Tibial artery (tissue), 4 donors: ENCODE data around the gene ATP9B.

ENCODE experiments used
- DNase-seq, 2 donors: peaks; one replicate each; pipeline ENCODE4 v3.0.0-alpha.2; 2019
- H3K27ac ChIP-seq, 2 donors: fragments of 200-600 bp; sonication (generic) in 1 of 2; 1 replicate in 1 of 2; 2 replicates in 1 of 2; pipeline ENCODE4 v1.5.1; 2018 to 2019; ENCODE audit warnings: mild to moderate bottlenecking in 1 of 2
- H3K27me3 ChIP-seq, 2 donors: fragments of 200-600 bp; sonication (generic) in 1 of 2; one replicate each; pipeline versions ENCODE4 v1.5.1 to v1.6.0; 2016 to 2019
- H3K36me3 ChIP-seq, 3 donors: fragments of 200-600 bp; sonication (generic) in 2 of 3; one replicate each; pipeline ENCODE4 v1.5.1; 2016 to 2019; ENCODE audit warnings: mild to moderate bottlenecking in 2 of 3
- H3K4me1 ChIP-seq, 4 donors: fragments of 200-600 bp; sonication (generic) in 2 of 4; 1 replicate in 3 of 4; 2 replicates in 1 of 4; pipeline ENCODE4 v1.5.1; 2016 to 2019
- H3K4me3 ChIP-seq, 2 donors: fragments of 200-600 bp; sonication (generic) in 1 of 2; 1 replicate in 1 of 2; 2 replicates in 1 of 2; pipeline ENCODE4 v1.5.1; 2018 to 2019; ENCODE audit warnings: mild to moderate bottlenecking in 2 of 2
- H3K9me3 ChIP-seq, 3 donors: fragments of 200-600 bp; sonication (generic) in 1 of 3; one replicate each; pipeline ENCODE4 v1.5.1; 2016 to 2019
- intact Hi-C: fragments of 100-400 bp; cut with DNase I; formaldehyde crosslinking; loops from one replicate; pipeline ENCODE4 v1.15.0; 2023; ENCODE audit warnings: low total_unique reads
- TF ChIP-seq, protein P1 (sequence below), 2 experiments: fragments of 200-600 bp in 1 of 2; fragments of 450-650 bp in 1 of 2; IDR thresholded peaks; one replicate each; pipeline ENCODE4 v1.5.1; 2017 to 2019; ENCODE audit warnings: antibody characterized with exemption in 2 of 2, mild to moderate bottlenecking in 1 of 2, moderate library complexity in 1 of 2

The ATP9B gene

GRCh38 chr18:79068937-79069716, at the start of gene ATP9B:
Gene ATP9B, plus strand, starts transcription at chr18:79069394. Its CDS starts 17 bp downstream, at chr18:79069411.
- intact Hi-C loops: loop anchor here (10.0 kb wide), 1 partner anchor 526 kb away; no protein-coding TSS in a partner anchor
- TF ChIP-seq, protein P1, sequence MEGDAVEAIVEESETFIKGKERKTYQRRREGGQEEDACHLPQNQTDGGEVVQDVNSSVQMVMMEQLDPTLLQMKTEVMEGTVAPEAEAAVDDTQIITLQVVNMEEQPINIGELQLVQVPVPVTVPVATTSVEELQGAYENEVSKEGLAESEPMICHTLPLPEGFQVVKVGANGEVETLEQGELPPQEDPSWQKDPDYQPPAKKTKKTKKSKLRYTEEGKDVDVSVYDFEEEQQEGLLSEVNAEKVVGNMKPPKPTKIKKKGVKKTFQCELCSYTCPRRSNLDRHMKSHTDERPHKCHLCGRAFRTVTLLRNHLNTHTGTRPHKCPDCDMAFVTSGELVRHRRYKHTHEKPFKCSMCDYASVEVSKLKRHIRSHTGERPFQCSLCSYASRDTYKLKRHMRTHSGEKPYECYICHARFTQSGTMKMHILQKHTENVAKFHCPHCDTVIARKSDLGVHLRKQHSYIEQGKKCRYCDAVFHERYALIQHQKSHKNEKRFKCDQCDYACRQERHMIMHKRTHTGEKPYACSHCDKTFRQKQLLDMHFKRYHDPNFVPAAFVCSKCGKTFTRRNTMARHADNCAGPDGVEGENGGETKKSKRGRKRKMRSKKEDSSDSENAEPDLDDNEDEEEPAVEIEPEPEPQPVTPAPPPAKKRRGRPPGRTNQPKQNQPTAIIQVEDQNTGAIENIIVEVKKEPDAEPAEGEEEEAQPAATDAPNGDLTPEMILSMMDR (IDR thresholded peaks at IDR 0.05): no peak

GRCh38 chr18:79019881-79020280, 49.3 kb upstream of the ATP9B start:
- H3K27ac ChIP-seq: no peak overlapping the region
- TF ChIP-seq, protein P1 (IDR thresholded peaks at IDR 0.05): no peak
- no peaks in the 10 kb centered on the region for H3K4me1 ChIP-seq
- DNase-seq: no peak
- intact Hi-C loops: no loop called here
- H3K36me3 ChIP-seq: no peaks in the 10 kb centered on the region
- H3K9me3 ChIP-seq: peaks cover 0 to 6% (median 5%) of the 10 kb centered on the region in 3 donors
- peaks cover 0 to 21% of the 10 kb centered on the region in 2 donors for H3K27me3 ChIP-seq
- no peak overlapping the region for H3K4me3 ChIP-seq

More at GRCh38 chr18:79068937-79069716, at the start of gene ATP9B:
- H3K27me3 ChIP-seq: no peaks in the 10 kb centered on the region
- peak within 1 kb of the TSS; percentile 98 for H3K27ac ChIP-seq
- DNase-seq: peak; percentile 95 to 99
- H3K4me3 ChIP-seq: peak within 1 kb of the TSS; percentile 99 to 100
- H3K4me1 ChIP-seq: peaks cover 0 to 14% (median 11%) of the 10 kb centered on the region in 4 donors
- no peaks in the 10 kb centered on the region for H3K9me3 ChIP-seq
- H3K36me3 ChIP-seq: no peaks in the 10 kb centered on the region

DNA sequence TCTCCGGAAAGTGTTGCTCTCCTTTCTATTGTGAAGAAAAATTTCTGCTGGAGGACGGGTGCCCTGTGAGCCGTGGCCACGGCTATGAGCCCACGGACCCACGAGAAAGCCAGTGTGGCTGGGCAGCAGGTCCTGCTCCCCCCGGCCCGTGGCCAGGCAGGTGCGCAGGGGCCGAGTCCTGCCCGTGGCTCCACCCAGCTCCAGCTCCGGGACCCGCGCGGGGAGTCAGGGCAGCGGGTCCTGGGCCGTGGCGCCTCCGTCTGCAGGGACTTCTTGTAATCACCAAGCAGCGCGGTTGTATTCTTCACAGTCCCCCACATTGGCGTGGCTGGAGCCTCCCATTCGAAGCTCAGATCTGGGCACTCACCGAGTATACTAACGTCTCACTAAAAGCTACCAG, 46.6 kb upstream of the ATP9B start:
- intact Hi-C loops: no loop called here
- no peak overlapping the region for H3K27ac ChIP-seq
- H3K4me3 ChIP-seq: no peak overlapping the region
- H3K36me3 ChIP-seq: no peaks in the 10 kb centered on the region
- DNase-seq: no peak
- TF ChIP-seq, protein P1 (IDR thresholded peaks at IDR 0.05): no peak
- H3K9me3 ChIP-seq: peaks cover 4 to 18% (median 8%) of the 10 kb centered on the region in 3 donors
- H3K27me3 ChIP-seq: peaks cover 0 to 21% of the 10 kb centered on the region in 2 donors
- no peaks in the 10 kb centered on the region for H3K4me1 ChIP-seq

GRCh38 chr18:79026491-79026890, 42.7 kb upstream of the ATP9B start:
- H3K9me3 ChIP-seq: peaks cover 4 to 32% (median 19%) of the 10 kb centered on the region in 3 donors
- H3K4me3 ChIP-seq: no peak overlapping the region
- no peaks in the 10 kb centered on the region for H3K36me3 ChIP-seq
- H3K27me3 ChIP-seq: peaks cover 0 to under 1% of the 10 kb centered on the region in 2 donors
- no peaks in the 10 kb centered on the region for H3K4me1 ChIP-seq
- no peak overlapping the region for H3K27ac ChIP-seq
- no peak for DNase-seq
- intact Hi-C loops: no loop called here
- TF ChIP-seq, protein P1 (IDR thresholded peaks at IDR 0.05): no peak

DNA sequence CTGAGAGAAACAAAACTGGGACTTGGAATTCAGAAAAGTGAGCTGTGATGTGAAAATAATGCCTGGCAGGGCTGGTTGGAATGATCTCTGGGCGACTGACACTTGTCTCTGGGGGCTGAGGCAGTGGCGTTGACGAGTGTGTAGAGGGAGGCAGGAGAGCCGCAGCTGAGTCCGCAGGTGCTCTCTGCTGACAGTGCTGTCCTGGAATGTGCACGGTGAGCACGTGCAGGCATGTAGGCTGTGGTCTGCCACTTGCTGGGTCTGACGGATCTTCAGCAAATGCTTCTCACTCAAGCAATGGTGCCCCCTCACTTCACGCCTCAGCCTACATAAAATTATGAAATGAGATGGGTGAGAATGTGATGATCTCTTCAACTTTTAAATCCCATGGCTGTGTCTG, 38.5 kb upstream of the ATP9B start:
- H3K4me1 ChIP-seq: no peaks in the 10 kb centered on the region
- no peak for DNase-seq
- TF ChIP-seq, protein P1 (IDR thresholded peaks at IDR 0.05): no peak
- H3K27ac ChIP-seq: no peak overlapping the region
- no peaks in the 10 kb centered on the region for H3K36me3 ChIP-seq
- H3K27me3 ChIP-seq: no peaks in the 10 kb centered on the region
- intact Hi-C loops: no loop called here
- no peak overlapping the region for H3K4me3 ChIP-seq
- peaks cover 4 to 27% (median 14%) of the 10 kb centered on the region in 3 donors for H3K9me3 ChIP-seq
